HEK293T (cell line): Measurements from ENCODE around the gene DMD.

Experiments
- BHLHE40 ChIP-seq: fragments of 450-650 bp; IDR thresholded peaks from 2 replicates; pipeline ENCODE4 v1.6.1; 2016; ENCODE audit warnings: mild to moderate bottlenecking, moderate library complexity, borderline replicate concordance
- CTBP1 ChIP-seq: fragments of 450-650 bp; IDR thresholded peaks from 2 replicates; pipeline ENCODE4 v1.6.1; 2016; ENCODE audit warnings: borderline replicate concordance
- FOXA1 ChIP-seq: fragments of 450-650 bp; IDR thresholded peaks from 2 replicates; pipeline ENCODE4 v1.6.1; 2016; ENCODE audit warnings: mild to moderate bottlenecking
- FOXK2 ChIP-seq: fragments of 450-650 bp; IDR thresholded peaks from 2 replicates; pipeline ENCODE4 v1.6.1; 2016; ENCODE audit warnings: mild to moderate bottlenecking
- ZNF384 ChIP-seq: fragments of 450-650 bp; IDR thresholded peaks from 2 replicates; pipeline ENCODE4 v1.6.1; 2016

DNA sequence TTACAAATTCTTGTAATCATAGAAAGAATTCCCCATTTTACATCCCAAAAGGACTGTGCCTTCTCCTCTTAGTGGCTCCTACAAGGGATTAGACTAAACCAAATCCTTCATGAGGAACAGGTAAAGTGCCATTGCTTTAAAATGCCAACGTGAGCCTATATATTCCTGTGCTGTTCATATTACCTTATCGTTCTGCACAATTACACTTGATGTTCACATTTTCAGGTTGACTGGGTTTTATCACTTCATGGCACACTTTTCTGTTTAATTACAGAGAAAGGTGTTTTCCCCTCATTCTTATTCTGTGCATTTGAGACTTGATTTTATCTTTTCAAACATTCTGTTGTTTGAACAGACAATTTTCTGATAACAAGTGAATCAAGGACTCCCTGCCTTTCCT, 1493.9 kb downstream of the DMD start:
- no peak for TF ChIP-seq FOXA1
- no peak for TF ChIP-seq CTBP1
- TF ChIP-seq ZNF384 = no peak
- TF ChIP-seq FOXK2 = no peak
- TF ChIP-seq BHLHE40 = no peak
